Brain pericyte (primary cell): Measurements from ENCODE around the gene TMEM119.

Source experiments
- DNase-seq: peaks from one replicate; pipeline ENCODE4 v3.0.0-alpha.2; 2012; ENCODE audit warnings: low read depth, low spot score

TMEM119 gene

GRCh38 chr12:108616941-108617858 lies 19.3 kb upstream of the TMEM119 start:
- DNase-seq: no peak

- DNase-seq: no peak
Measured at GRCh38 chr12:108616359-108616758, 18.5 kb upstream of the TMEM119 start.

- no peak for DNase-seq
Measured at GRCh38 chr12:108615918-108616317, 18.0 kb upstream of the TMEM119 start.

GRCh38 chr12:108614639-108615038 lies 16.8 kb upstream of the TMEM119 start:
- no peak for DNase-seq

DNA sequence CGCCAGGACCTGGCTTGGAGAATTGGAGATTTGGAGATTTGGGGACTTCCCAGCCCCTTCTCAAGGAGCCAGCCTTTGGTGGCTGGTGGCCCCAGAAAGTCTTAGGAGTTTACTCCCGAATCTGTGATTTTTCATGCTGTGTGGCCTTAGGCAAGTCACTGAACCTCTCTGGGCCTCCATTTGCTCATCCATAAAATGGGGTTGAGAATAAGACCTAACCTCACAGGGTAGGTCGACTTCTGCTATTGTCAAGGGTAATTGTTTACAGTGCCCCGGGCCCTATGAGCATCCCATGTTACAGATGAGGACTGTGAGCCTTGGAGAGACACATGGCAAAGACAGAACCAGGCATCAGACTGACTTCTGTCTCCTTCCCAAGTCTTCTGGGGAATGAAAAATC lies 16.2 kb upstream of the TMEM119 start:
- DNase-seq: no peak

DNA sequence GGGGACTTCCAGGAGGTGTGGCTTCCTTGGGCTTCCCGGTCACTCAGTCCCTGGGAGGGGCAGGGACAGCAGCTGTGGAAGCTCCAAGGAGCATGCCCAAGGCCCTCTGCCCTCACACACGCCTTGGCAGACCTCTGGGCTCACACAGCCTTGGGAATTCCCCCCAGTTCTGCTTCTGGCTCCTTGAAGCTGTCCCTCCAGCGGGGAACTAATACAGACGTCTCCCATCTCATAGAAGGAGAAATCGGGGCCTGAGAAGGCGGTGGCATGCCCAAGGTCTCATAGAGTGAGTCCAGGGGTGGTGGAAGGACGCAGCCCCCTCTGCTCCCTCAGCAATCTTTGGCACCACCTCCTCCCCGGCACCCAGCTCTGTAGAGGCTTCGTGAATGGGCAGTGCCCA lies 15.7 kb upstream of the TMEM119 start:
- no peak for DNase-seq

GRCh38 chr12:108612788-108613282 lies 15.0 kb upstream of the TMEM119 start:
- DNase-seq: no peak

DNA sequence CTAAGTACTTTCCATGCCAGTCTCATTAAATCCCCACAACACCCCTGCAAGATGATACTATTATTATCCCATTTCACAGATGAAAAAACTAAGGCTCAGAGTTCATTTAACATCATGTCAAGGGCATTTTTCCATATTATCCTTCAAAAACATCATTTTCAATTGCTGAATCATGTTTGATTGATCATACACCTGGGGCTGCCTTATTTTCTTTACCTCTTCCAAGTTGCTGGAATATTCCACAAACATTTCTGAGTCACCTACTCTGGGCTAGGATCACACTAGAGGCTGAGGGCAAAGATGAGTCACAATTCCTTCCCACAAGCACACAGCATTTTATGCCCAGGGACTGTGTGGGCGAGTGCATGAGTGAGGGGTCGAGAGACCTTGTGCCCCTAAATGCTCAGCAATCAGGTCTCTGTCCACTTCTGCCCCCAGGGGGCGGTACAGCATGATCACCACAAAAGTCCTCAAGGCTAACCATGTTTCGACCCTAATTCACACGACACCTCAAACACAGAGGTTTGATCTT lies 14.1 kb upstream of the TMEM119 start:
- no peak for DNase-seq

- DNase-seq: no peak
Measured at GRCh38 chr12:108610856-108611605, 13.1 kb upstream of the TMEM119 start.

DNA sequence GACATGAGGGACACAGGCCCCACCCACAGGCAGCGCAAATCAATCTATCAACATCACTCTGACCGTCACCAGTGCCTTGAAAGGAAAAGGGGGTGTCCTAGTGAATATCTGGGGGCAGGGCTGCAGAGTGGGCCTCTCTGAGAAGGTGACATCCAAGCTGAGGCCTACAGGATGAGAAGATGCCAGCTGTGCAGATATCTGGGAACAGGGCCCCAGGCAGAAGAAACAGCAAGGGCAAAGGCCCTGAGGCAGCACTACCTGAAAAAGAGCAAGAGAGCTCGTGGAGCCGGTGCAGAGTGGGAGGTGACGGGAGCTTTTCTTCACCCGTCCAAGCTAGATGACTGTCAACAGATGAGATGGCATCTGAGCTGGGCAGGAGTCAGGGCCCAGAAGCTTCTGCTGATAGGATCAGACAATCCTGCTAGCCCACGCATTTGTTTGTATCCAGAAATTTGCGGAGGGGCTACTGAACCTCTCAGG lies 12.5 kb upstream of the TMEM119 start:
- no peak for DNase-seq

GRCh38 chr12:108609537-108610335 lies 11.9 kb upstream of the TMEM119 start:
- peak; percentile 58 for DNase-seq

DNA sequence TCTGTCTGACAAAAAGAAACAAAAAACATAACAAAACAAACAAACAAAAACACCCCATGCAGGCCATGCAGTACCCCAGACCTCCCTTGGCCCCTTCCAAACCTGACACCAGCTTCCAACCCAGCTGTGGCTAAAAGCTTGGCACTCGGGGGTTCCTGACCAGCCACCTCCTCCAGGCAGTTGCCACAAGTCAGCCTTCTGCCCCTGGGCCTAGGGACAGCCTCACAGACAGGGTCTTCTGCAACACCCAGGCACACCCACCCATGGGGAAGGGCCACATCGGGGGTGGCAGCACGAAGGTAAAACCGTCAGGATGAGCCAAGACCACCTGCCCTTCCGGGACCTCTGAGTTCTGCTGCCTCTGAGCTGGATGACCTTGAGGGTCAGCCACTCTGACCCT lies 10.7 kb upstream of the TMEM119 start:
- no peak for DNase-seq

DNA sequence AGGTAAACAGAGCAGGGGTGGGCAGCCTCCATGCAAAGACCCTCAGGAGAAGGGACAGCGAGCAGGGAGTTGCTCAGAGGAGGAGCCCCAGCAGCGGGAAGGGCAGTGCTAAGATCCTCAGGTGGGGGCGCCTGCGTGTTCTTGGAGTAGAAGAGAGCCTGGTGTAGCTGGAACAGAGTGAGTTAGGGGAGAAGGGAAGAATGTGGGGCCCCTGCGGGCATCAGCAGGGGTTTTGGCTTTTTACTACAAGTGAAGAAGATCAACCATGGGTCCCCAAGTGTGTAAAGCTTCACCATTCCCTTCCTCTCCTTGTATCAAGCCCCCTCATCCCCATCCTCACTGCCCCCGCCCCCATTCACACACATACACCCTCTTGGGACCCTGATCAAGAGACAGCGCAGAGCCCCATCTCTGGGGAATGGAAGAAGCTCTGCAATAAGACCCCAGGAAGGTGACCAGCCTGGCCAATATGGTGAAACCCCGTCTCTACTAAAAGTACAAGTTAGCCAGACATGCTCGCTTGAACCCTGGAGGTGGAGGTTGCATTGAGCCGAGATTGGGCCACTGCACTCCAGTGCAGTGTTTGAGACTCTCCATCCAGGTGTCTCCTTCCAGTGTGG lies 10.2 kb upstream of the TMEM119 start:
- no peak for DNase-seq

- DNase-seq: no peak
Measured at GRCh38 chr12:108606492-108606891, 8.6 kb upstream of the TMEM119 start.

DNA sequence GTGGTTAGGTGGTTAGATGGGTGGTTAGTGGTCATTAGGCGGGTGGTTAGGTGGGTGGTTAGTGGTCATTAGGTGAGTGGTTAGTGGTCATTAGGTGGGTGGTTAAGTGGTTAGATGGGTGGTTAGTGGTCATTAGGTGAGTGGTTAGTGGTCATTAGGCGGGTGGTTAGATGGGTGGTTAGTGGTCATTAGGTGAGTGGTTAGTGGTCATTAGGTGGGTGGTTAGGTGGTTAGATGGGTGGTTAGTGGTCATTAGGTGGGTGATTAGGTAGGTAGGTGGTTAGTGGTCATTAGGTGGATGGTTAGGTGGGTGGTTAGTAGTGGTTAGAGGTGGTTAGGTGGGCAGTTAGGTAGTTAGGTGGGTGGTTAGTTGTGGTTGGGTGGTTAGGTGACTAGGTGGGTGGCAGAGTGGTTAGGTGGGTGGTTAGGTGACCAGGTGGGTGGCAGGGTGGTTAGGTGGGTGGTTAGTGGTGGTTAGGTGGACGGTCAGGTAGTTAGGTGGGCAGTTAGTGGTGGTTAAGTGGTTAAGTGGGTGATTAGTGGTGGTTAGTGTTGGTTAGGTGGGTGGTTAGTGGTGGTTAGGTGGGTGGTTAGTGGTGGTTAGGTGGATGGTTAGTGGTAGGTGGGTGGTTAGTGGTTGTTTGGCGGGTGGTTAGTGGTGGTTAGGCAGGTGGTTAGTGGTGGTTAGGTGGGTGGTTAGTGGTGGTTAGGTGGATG lies 8.0 kb upstream of the TMEM119 start:
- no peak for DNase-seq

DNA sequence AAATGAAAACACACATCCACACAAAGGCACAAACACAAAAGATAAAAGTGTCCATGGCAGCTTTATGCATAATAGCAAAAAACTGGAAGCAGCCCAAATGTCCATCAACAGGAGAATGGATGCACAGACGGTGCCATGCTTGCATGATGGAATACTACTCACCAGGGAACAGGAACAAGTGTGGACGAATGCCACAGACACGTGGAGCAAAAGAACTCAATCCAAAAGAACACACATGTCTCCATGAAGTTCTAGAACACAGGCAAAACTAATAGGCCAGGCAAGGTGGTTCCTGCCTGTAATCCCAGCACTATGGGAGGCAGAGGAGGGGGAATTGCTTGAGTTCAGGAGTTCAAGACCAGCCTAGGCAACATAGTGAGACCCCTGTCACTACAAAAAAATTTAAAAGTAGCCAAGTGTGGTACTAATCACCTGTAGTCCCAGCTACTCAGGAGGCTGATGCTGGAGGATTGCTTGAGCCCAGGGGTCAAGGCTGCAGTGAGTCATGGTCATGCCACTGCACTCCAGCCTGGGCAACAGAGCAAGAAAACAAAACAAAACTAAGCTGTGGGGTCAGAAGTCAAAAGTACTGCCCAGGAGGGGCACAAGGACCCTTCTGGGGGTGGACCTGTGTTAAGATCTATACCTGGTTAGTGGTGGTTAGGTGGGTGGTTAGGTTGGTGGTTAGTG lies 7.3 kb upstream of the TMEM119 start:
- DNase-seq: no peak

GRCh38 chr12:108604208-108604941 lies 6.5 kb upstream of the TMEM119 start:
- DNase-seq: no peak

DNA sequence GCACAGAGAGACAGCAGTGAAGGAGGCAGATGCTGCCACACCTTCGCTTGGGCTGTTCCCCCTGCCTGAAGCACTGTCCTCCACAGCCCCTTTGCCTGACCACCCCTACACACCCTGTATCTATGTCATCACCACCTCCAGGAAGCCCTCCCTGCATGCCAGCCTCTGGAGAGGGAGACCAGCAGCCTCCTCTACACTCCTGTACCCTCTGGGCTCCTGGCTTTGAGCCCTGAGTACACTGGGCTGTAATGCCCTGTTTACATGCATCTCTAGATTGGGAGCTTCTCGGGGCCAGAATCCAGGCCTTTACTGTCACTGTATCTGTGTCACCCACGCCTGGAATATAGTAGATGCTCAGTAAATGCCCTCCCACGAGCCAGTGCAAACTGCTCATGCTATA lies 5.9 kb upstream of the TMEM119 start:
- DNase-seq: no peak
